C4-2B (cell line): ENCODE measurements around the gene CCDC57.

Source experiments
- CTCF ChIP-seq: fragments of 450-650 bp; conservative IDR thresholded peaks from 2 replicates; pipeline ENCODE4 v1.5.1; 2017; ENCODE audit warnings: mild to moderate bottlenecking
- ZFX ChIP-seq: fragments of 450-650 bp; IDR thresholded peaks from 2 replicates; pipeline ENCODE4 v1.6.1; 2017

GRCh38 chr17:82219083-82219482 is 6.4 kb upstream of the CCDC57 start:
- no peak for TF ChIP-seq CTCF
- TF ChIP-seq ZFX, result no peak
